ENCODE measurements around the gene RASGEF1C. TPM values are rescaled to one million over a fixed set of nuclear protein-coding genes. Genes with fewer than 3 reads are reported as not detected.

RASGEF1C gene
- total RNA-seq, 6 experiments from 2014 or later: not detected

GRCh38 chr5:180171568-180172094 lies 37.4 kb downstream of the RASGEF1C start:
- no peak for DNase-seq
- H3K27me3 Mint-ChIP-seq (ENCODE audit: insufficient read depth): peaks cover 3% of the 10 kb centered on the region; the same call in 1 of the 2 replicates

DNA sequence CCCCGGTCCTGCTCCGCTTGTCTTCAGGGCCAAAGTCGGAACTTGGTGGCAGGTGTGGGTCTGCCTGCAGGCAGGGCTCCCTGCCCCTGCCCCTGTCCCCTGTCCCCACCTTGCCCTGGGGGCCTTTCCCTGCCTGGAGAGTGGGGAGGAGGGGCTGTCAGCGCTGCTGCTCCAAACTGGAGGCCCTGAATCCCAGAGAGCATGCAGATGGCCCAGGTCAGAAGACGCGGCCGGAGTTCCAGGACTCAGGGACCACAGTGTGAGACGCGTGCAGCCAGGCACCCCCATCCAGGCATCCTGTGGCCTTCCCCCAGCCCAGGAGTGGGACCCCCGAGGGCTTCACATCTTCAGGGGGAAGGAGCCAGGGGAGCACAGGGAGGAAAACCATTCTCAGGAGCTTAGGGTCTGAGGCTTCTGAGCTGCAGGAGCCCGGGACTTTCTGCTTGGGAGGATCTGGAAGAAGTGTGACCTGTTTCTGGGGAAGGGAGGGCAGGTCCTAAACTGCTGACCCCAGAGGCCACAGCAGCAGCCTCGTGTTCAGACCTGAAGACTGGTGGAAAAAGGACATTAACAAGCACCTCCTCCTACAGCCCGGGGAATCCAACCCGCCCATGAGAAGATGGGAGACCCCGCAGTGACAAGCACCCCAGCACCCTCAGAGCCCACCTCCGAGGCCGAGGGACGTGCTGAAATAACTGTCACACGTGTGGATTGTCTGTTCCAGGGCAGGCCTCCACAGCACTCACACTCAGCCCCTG lies 38.0 kb downstream of the RASGEF1C start:
- Mint-ChIP-seq H3K27me3 (ENCODE audit: insufficient read depth) (peaks cover 3% of the 10 kb centered on the region; the same call in 1 of the 2 replicates), H3K36me3 (ENCODE audit: low read depth) (no peaks in the 10 kb centered on the region; the same call in 1 of the 2 replicates), H3K9me3 (peaks cover 40% of the 10 kb centered on the region), H3K4me1 (ENCODE audit: low read depth) (no peaks in the 10 kb centered on the region), H3K4me3 (no peak overlapping the region), H3K27ac (no peak overlapping the region)
- no peak for TF ChIP-seq CTCF (IDR thresholded peaks at IDR 0.05)
- DNase-seq: no peak

More at GRCh38 chr5:180171568-180172094, 37.4 kb downstream of the RASGEF1C start:
- Mint-ChIP-seq H3K4me3 (no peak overlapping the region), H3K4me1 (ENCODE audit: low read depth) (no peaks in the 10 kb centered on the region), H3K27ac (no peak overlapping the region), H3K9me3 (peaks cover 40% of the 10 kb centered on the region), H3K36me3 (ENCODE audit: low read depth) (no peaks in the 10 kb centered on the region; the same call in 1 of the 2 replicates)
- TF ChIP-seq CTCF (IDR thresholded peaks at IDR 0.05): no peak

DNA sequence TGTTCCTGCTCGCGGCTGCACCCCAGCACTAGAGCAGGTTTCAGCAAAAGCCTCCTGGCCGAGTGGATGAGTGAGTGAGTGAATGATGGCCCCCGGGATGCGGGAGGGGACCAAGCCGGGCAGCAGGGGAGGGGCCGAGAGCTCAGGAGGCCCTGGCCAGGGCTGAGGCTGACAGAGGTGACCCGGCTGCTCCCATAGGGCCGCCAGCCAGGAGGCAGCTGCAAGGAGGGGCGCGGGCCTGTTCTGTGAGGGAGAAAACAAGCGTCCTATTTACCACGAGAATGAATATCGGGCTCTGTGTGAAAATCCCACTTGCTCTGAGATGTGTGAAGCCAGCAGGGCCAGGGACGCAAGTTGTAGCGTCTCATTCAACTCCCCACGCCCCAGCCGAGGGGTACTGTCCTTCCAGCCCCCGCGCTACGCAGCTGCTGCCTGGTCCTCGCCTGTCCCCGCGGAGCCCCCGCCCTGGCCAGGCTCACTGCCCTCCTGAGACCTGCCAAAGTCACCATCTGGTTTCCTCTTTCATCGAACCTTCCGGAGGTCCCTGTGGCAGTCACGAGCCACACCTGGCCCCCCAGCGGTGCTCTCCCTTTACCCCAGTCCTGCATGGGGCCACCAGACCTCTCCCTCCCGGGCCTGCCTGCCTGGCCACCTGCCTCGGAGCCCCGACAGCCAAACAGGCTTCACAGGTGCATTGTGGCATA lies 38.8 kb downstream of the RASGEF1C start:
- TF ChIP-seq CTCF (IDR thresholded peaks at IDR 0.05): no peak
- Mint-ChIP-seq H3K27ac (no peak overlapping the region), H3K9me3 (peaks cover 34% of the 10 kb centered on the region), H3K36me3 (ENCODE audit: low read depth) (no peaks in the 10 kb centered on the region; the same call in 1 of the 2 replicates), H3K4me3 (no peak overlapping the region), H3K27me3 (ENCODE audit: insufficient read depth) (no peaks in the 10 kb centered on the region; the same call in 1 of the 2 replicates), H3K4me1 (ENCODE audit: low read depth) (no peaks in the 10 kb centered on the region)
- no peak for DNase-seq

- no peak for DNase-seq
- H3K4me1 Mint-ChIP-seq (ENCODE audit: low read depth): no peaks in the 10 kb centered on the region
- no peak for TF ChIP-seq CTCF (IDR thresholded peaks at IDR 0.05)
- no peak overlapping the region for H3K27ac Mint-ChIP-seq
- H3K4me3 Mint-ChIP-seq: no peak overlapping the region
- no peaks in the 10 kb centered on the region; the same call in 1 of the 2 replicates for H3K36me3 Mint-ChIP-seq (ENCODE audit: low read depth)
- H3K9me3 Mint-ChIP-seq: peaks cover 31% of the 10 kb centered on the region
- H3K27me3 Mint-ChIP-seq (ENCODE audit: insufficient read depth): no peaks in the 10 kb centered on the region
These were observed 39.5 kb downstream of the RASGEF1C start for GRCh38 chr5:180169248-180170105.

GRCh38 chr5:180168758-180169157 lies 40.3 kb downstream of the RASGEF1C start:
- no peaks in the 10 kb centered on the region; the same call in 1 of the 2 replicates for H3K36me3 Mint-ChIP-seq (ENCODE audit: low read depth)
- H3K9me3 Mint-ChIP-seq: peaks cover 24% of the 10 kb centered on the region
- H3K27me3 Mint-ChIP-seq (ENCODE audit: insufficient read depth): no peaks in the 10 kb centered on the region
- no peaks in the 10 kb centered on the region for H3K4me1 Mint-ChIP-seq (ENCODE audit: low read depth)
- DNase-seq: no peak
- no peak for TF ChIP-seq CTCF (IDR thresholded peaks at IDR 0.05)
- H3K4me3 Mint-ChIP-seq: no peak overlapping the region
- no peak overlapping the region for H3K27ac Mint-ChIP-seq
